GM19438 (cell line): ENCODE measurements around the gene GIPC3.
"Not testable (repeated sequence)": the region's sequence is repeated elsewhere in the genome, so short reads cannot be mapped to it uniquely, and the experiment has no call there.

Experiments used
- ATAC-seq: cut with Tn5 transposase; IDR thresholded peaks from one replicate; pipeline ENCODE4 v1.9.1; 2021; ENCODE audit warnings: low read depth; ENCODE audit not compliant: unreplicated experiment

The GIPC3 gene

DNA sequence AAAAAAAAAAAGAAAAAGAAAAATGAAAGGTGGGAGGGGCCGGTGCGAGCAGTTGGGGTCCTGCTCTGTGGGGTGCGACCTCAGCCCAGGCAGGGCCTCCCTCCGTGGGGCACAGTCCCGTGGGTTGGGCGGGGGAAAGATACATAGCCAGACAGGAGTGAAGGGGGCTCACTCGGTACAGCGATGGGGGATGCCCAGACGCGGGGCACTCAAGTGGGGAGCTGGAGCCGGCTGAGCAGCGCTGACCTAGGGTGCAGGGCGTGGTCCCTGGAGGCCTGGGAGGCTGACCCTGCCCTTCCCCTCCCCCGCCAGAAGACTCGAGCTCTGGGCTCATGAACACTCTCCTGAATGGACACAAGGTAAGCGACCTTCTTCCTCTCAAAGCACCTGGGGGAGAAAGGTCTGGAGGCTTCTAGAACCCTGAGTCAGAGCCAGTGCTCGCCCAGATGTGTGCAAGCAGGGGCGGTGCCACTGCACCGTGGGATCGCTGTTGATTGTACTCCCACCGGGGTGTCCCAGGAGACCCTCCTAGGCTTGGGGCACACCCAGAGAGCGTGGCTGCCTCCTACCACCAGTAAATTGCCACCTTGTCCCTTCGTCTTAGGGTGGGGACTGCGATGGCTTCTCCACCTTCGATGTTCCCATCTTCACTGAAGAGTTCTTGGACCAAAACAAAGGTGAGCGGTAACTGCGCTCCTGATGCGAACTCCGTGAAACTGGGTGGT is 9.2 kb upstream of the GIPC3 start:
- ATAC-seq = no peak

DNA sequence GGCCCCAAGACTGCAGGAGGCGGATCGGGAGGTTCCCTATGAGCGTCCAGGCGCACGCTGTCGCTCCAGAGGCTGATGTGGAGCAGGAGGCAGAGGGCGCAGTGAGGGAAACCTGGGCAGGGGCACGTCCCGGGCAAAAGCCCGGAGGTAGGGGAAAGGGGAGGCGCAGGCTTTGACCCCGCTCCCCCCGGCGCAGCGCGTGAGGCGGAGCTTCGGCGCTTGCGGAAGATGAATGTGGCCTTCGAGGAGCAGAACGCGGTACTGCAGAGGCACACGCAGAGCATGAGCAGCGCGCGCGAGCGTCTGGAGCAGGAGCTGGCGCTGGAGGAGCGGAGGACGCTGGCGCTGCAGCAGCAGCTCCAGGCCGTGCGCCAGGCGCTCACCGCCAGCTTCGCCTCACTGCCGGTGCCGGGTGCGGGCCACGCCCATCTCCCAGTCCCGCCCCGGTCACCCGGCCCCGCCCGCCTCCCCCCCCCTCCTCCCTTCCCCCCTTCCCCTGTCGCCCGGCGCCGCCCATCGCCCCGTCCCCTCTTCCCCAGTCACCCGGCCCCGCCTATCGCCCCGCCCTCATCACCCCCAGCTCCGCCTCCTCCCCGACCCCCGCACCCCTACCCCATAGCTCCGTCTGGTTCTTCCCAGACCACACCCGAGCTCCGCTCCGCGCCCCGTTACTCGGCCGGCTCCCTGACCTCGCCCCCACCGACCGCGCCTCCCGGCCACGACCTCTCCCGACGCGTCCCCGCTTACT is 8.4 kb upstream of the GIPC3 start:
- ATAC-seq = no peak

DNA sequence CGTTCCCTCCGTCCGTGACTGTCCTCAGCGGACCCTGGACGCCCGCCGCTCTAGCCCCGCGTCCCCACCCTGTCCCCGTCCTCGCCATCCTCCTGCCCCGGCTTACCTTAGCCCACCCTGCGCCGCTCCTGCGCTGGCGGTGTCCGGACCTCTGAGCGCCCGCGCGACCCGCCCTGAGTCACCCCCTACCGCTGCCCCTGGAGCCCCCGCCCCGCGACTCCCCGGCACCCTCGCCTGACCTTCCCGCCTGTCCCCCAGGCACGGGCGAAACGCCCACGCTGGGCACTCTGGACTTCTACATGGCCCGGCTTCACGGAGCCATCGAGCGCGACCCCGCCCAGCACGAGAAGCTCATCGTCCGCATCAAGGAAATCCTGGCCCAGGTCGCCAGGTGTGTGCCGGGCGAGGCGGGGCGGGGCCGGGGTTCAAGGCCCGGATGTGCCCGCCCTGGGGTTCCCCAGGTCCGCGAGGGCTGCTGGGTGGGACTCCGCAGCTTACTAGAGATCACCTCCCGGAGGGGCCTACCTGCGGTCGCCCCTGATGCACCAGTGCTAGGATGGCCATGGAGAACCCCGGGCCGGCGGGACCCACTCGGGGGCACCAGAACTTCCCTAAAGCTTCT is 7.4 kb upstream of the GIPC3 start:
- no peak for ATAC-seq

DNA sequence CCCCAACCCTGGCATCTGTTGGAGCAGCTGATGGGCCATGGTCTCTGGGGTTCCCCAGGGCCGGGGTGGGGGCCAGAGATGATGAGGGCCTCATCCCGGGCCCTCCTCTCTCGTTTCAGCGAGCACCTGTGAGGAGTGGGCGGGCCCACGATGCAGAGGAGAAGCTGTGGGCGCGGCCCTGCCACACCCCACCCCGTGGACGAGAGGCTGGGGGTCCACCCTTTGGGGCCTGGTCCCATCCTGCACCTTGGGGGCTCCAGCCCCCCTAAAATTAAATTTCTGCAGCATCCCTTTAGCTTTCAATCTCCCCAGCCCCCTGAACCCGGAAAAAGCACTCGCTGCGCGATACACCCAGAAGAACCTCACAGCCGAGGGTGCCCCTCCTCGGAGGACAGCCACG is 6.9 kb upstream of the GIPC3 start:
- ATAC-seq = no peak

- no peak for ATAC-seq
Measured at GRCh38 chr19:3580156-3580934, 4.9 kb upstream of the GIPC3 start.

DNA sequence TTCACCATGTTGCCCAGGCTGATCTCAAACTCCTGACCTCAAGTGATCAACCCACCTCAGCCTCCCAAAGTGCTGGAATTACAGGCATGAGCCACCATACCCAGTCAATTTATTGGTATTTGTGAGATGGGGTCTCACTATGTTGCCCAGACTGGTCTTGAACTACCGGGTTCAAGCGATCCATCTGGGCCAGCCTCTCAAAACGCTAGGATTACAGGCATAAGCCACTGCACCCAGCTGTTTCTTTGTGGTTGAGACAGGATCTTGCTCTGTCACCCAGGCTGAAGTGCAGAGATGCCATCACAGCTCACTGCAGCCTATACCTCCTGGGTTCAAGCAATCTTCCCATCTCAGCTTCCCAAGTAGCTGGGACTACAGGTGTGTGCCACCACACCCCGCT is 3.5 kb upstream of the GIPC3 start:
- ATAC-seq = not testable (repeated sequence)

DNA sequence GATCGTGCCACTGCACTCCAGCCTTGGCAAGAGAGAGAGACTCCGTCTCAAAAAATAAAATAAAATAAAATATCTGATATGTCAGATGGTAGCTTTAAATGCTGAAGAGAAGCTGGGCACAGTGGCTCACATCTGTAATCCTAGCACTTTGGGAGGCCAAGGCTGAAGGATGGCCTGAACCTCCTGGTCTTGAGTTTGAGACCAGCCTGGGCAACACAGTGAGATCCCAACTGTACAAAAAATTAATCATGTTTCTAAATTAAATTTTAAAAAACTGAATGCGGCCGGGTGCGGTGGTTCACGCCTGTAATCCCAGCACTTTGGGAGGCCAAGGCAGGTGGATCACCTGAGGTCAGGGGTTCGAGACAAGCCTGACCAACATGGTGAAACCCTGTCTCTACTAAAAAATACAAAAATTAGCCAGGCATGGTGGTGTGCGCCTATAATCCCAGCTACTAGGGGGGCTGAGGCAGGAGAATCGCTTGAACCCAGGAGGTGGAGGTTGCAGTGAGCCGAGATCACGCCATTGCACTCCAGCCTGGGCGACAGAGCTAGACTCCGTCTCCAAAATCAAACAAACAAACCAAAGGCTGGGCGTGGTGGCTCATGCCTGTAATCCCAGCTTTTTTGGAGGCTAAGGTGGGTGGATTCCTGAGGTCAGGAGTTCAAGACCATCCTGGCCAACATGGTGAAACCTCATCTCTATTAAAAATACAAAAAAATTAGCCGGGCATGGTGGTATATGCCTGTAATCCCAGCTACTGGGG is 1.1 kb upstream of the GIPC3 start:
- ATAC-seq = not testable (repeated sequence)

DNA sequence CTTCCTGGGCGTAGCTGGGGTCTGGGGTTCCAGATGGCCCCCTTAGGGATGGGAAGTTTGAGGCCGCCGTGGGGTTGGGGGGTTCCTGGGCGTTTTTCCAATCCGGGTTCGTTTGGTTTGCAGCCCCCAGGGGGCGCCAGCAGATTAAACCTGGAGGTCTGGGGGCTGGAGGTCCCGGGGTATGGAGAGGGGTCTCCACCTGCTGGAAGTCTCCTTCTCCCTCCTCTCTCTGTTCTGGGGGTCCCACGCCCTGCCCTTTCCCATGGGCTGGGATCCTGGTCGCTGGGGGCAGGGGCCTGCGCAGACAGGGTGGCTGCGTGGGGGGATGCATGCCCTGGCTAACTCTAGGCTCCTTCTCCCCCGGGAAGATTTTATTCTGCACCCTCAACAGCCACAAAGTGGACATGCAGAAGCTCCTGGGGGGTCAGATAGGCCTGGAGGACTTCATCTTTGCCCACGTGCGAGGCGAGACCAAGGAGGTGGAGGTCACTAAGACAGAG is 899 bp downstream of the GIPC3 start:
- ATAC-seq = no peak

DNA sequence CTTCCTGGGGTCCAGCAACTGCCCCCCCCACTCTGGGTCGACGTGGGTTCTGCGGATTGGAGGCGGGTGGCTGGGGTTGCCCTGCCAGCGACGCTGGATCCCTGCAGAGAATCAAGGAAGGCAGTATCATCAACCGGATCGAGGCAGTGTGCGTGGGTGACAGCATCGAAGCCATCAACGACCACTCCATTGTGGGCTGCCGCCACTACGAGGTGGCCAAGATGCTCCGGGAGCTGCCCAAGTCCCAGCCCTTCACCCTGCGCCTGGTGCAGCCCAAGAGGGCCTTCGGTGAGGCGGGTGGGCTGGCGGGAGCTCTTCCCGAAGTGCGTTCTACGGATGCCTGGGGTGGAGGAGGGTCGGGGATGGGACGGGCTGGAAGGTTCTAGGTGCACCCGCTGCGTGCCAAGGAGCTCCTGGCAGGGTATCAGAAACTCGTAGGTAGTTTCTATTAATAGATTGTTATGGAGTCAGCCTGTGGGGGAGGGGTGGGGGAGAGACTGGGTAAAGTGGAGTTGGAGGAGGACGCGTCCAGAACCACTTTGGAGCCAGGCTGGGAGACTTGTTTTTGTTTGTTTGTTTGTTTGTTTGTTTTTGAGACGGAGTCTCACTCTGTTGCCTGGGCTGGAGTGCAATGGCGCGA is 1.5 kb downstream of the GIPC3 start:
- no peak for ATAC-seq

DNA sequence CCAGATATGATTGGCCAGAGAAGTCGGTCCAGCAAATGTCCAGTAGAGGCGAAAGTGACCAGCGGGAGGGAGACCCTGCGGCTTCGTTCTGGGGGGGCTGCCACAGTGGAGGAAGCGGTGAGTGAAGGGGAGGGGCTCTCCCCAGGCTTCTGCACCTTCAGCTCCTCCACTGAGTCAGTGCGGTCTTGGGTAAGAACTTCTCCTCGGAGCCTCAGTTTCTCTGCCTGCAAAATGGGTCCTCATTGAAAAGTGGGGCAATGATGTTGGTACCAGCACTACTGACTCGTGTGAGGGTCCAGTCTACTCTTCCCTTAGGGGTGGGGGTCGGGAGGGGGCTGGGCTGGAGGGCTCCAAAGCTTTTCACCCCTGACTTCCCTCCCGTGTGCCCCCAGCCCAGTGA is 4.2 kb downstream of the GIPC3 start:
- ATAC-seq = no peak

DNA sequence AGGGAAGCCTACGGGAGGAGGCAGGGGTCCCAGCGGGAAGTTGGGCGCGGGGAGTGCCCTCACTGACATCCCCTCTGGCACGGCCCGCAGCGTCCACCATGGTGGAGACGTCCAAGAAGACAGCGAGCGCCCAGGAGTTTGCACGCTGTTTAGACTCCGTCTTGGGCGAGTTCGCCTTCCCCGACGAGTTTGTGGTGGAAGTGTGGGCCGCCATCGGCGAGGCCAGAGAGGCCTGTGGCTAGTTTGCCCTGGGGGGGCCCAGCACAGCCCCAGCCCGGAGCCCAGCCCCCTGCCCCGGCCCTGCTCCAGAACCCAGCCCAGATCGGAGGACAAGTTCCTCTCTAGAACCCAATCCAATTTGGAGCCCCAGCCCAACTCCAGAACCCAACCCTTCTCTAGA is 4.7 kb downstream of the GIPC3 start:
- ATAC-seq = no peak

DNA sequence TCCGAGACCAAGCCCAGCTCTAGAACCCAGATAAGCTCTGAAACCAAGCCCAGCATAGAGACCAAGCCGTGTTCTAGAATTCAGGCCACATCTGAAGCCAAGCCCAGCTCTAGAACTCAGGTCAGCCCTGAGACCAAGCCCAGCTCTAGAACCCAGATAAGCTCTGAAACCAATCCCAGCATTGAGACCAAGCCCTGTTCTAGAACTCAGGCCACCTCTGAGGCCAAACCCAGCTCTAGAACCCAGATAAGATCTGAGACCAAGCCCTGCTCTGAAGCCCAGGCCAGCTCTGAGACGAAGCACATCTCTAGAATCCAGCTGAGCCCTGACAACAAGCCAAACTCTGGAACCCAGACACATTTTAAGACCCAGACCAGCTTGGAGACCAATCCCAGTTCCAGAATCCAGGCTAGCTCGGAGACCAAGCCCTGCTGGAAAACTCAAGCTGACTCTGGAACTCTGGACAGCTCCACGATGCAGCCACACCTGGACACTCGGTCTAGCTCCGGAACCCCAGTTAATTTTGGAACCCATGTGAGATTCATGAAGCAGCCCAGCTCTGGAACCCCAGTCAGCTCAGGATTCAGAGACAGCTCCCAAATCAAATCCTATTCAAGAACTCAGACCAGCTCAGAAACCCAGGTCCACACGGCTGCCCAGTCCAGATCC is 5.8 kb downstream of the GIPC3 start:
- no peak for ATAC-seq

DNA sequence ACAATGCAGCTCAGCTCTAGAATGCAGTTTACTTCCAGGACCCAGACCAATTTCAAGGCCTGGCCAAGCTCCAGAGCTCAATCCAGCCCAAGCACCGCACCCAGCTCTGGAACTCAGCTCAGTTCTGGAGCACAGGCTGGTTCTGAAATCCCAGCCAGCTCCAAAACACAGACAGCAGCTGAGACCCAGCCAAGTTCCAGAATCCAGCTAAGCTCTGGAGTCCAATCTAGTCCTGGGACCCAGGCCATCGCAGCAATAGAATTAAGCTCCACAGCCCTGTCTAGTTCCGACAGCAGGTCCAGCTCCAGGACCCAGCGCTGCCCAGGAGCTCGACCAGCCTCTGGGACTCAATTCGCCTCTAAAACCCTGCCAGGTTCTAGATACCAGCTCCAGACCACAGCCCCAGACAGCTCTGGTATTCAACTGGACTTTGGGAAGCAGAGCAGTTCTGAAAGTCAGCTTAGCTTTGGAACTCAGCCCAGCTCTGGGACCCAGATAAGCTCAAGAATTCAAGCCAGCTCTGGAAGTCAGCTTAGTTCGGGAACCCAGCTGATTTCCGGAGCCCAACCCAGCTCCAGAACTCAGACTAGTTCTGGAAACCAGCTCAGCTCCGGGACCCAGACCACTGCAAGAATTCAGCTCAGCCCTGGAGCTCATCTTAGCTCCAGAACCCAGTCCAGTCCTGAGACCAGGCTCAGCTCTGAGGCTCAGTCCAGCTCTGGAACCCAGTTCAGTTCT is 6.8 kb downstream of the GIPC3 start:
- ATAC-seq = no peak

DNA sequence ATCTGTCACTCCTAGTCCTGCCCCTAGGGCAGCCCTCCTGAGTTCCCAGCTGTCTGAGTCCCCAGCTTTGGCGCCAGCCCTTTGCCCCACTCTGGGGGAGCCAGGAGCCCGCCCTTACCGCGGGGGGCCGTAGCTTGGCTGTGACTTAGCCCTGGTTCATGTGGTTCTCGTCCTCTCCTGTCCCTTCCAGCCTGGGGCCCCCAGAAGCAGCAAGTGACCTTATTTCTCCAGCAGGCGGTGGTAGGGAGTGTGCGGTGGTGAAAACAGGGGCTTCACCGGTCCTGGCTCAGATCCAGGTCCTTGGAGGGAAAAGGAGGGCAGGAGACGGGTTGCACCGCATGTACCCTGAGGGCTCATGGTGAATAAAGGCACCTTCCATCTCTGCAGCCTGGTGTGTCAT is 7.9 kb downstream of the GIPC3 start:
- no peak for ATAC-seq

GRCh38 chr19:3595521-3596061 is 10.3 kb downstream of the GIPC3 start:
- ATAC-seq = no peak

DNA sequence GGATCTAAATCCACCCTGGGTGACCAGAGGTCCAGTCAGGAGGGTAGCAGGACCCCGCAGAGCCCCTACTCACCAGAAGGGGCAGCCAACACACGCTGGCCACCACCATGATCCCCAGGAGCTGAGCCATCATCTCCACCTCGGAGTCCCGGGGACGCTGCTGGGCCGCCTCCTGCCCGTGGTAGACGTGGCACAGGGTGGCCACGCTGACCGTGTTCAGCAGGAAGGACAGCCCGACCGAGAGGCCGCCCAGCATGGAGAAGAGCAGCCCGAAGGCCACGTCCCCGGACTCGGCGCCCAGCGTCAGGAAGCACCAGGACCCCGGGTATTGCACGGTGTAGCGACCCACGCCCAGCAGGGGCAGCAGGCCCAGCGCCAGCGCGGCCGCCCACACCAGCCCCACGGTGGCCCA is 14.5 kb downstream of the GIPC3 start:
- ATAC-seq = no peak

- ATAC-seq = no peak
Measured at GRCh38 chr19:3601021-3601420, 15.7 kb downstream of the GIPC3 start.

DNA sequence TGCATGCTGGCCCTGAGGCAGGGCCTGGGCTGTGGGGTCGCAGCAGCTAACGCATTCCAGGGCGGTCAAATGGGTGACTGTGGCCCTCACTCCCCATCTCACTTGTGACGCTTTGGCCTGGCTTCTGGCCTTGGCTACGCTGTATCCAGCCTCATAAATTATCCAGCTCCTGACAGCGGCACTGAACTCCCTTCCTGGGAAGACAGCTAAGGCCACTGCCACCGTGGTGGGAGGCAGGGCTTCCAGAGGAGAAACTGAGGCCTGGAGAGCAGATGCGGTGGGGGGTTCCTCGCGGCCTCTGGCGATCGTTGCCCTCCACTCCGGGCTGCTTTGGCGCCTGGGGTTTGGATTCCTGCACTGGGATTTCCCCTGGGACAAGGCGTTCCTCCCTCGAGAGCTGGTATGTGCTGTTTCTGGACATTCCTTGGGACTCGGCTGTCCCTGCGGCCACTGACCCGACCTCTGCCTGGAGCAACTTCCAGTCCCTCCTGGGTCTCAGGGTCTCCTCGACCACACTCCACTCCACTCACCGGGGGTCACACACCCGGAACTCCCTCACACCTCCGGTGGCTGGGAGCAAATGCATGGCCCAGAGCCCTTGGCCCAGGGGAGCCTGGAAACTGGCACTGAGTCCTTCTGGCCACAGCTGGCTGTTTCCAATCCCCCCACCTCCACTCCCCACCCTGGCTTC is 18.0 kb downstream of the GIPC3 start:
- ATAC-seq = no peak
